ENCODE data around the gene MAX.

DNA sequence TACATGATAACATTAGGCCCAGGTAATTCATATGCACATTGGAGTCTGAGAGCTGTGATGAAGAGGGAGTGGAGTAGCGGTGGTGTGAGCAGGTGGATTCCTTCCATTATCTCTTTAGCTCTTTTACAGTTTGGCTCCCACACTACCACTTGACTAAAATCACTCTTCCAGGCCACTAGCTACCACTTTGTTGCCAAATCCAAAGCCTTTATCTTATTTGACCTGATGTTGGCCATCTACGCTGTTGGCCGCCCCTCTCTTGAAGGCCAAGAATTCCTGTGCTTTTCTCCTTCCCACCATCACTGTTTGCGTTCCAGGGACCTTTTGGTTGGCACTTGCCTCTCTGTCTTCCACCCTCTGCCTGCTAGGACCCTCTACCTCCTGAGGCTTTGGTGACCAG lies 4.0 kb upstream of the MAX start:
- TF ChIP-seq EP300 (IDR thresholded peaks at IDR 0.05) (no peak), POLR2AphosphoS5 (IDR thresholded peaks at IDR 0.05) (no peak), POLR2A (IDR thresholded peaks at IDR 0.05) (no peak)
- TF ChIP-seq, protein P1, sequence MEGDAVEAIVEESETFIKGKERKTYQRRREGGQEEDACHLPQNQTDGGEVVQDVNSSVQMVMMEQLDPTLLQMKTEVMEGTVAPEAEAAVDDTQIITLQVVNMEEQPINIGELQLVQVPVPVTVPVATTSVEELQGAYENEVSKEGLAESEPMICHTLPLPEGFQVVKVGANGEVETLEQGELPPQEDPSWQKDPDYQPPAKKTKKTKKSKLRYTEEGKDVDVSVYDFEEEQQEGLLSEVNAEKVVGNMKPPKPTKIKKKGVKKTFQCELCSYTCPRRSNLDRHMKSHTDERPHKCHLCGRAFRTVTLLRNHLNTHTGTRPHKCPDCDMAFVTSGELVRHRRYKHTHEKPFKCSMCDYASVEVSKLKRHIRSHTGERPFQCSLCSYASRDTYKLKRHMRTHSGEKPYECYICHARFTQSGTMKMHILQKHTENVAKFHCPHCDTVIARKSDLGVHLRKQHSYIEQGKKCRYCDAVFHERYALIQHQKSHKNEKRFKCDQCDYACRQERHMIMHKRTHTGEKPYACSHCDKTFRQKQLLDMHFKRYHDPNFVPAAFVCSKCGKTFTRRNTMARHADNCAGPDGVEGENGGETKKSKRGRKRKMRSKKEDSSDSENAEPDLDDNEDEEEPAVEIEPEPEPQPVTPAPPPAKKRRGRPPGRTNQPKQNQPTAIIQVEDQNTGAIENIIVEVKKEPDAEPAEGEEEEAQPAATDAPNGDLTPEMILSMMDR (IDR thresholded peaks at IDR 0.05) = no peak

Data from upper lobe of left lung (tissue), 4 donors.